GM18508 (cell line): ENCODE results near the gene BBS9.

Source experiments
- ATAC-seq: cut with Tn5 transposase; IDR thresholded peaks from one replicate; pipeline ENCODE4 v1.9.1; 2021; ENCODE audit warnings: moderate number of reproducible peaks; ENCODE audit not compliant: insufficient read depth, unreplicated experiment

Gene BBS9

GRCh38 chr7:33118383-33118782, 11.0 kb upstream of the BBS9 start:
- ATAC-seq = no peak

GRCh38 chr7:33127085-33127484, 2.3 kb upstream of the BBS9 start:
- ATAC-seq = no peak

- no peak for ATAC-seq
Measured at GRCh38 chr7:33128631-33128989, 754 bp upstream of the BBS9 start.

- ATAC-seq = no peak
Measured at GRCh38 chr7:33129806-33130153, 416 bp downstream of the BBS9 start.

GRCh38 chr7:33130184-33130583, 820 bp downstream of the BBS9 start:
- ATAC-seq = no peak

GRCh38 chr7:33137103-33137502, 7.7 kb downstream of the BBS9 start:
- no peak for ATAC-seq

- ATAC-seq = no peak
Measured at GRCh38 chr7:33142585-33142984, 13.2 kb downstream of the BBS9 start.

GRCh38 chr7:33143996-33144718, 14.8 kb downstream of the BBS9 start:
- no peak for ATAC-seq

GRCh38 chr7:33145156-33145555, 15.8 kb downstream of the BBS9 start:
- no peak for ATAC-seq

- no peak for ATAC-seq
Measured at GRCh38 chr7:33152087-33152486, 22.7 kb downstream of the BBS9 start.

GRCh38 chr7:33155811-33156210, 26.4 kb downstream of the BBS9 start:
- no peak for ATAC-seq

- ATAC-seq = no peak
Measured at GRCh38 chr7:33156441-33156840, 27.1 kb downstream of the BBS9 start.

- ATAC-seq = no peak
Measured at GRCh38 chr7:33157311-33157710, 27.9 kb downstream of the BBS9 start.

GRCh38 chr7:33157781-33158180, 28.4 kb downstream of the BBS9 start:
- ATAC-seq = no peak

- no peak for ATAC-seq
Measured at GRCh38 chr7:33177876-33178275, 48.5 kb downstream of the BBS9 start.

- no peak for ATAC-seq
Measured at GRCh38 chr7:33179519-33179918, 50.2 kb downstream of the BBS9 start.

GRCh38 chr7:33183504-33183903, 54.1 kb downstream of the BBS9 start:
- ATAC-seq = no peak

GRCh38 chr7:33184828-33185227, 55.5 kb downstream of the BBS9 start:
- ATAC-seq = no peak

- ATAC-seq = peak; percentile 67
Measured at GRCh38 chr7:33185786-33186185, 56.4 kb downstream of the BBS9 start.

GRCh38 chr7:33186192-33186591, 56.8 kb downstream of the BBS9 start:
- ATAC-seq = no peak

- ATAC-seq = no peak
Measured at GRCh38 chr7:33190688-33191304, 61.4 kb downstream of the BBS9 start.

GRCh38 chr7:33191340-33191739, 62.0 kb downstream of the BBS9 start:
- ATAC-seq = no peak
